PFSK-1 (cell line): ENCODE results near the gene HDAC4.

Source experiments
- FOXP2 ChIP-seq: optimal IDR thresholded peaks from 2 replicates; pipeline ENCODE3; 2011; ENCODE audit warnings: borderline replicate concordance, control low read depth, inconsistent platforms; ENCODE audit not compliant: insufficient read depth; ENCODE audit errors: extremely low read length, extremely low read depth
- POLR2AphosphoS5 ChIP-seq: IDR thresholded peaks from 2 replicates; pipeline ENCODE4 v1.6.1; 2012; ENCODE audit warnings: low read depth, mild to moderate bottlenecking, control low read depth, low read length, moderate library complexity
- REST ChIP-seq, 2 experiments: IDR thresholded peaks; 2 replicates each; pipeline versions ENCODE4 v1.6.1 to v1.8.0; 2011 to 2012; ENCODE audit warnings: low read depth in 2 of 2, low read length in 2 of 2, control low read depth in 1 of 2, inconsistent platforms in 1 of 2, mild to moderate bottlenecking in 1 of 2, moderate library complexity in 1 of 2; ENCODE audit not compliant: insufficient read depth in 1 of 2
- SIN3A ChIP-seq: IDR thresholded peaks from 2 replicates; pipeline ENCODE4 v1.6.1; 2012; ENCODE audit warnings: mild to moderate bottlenecking, low read length, moderate library complexity, borderline replicate concordance; ENCODE audit not compliant: insufficient read depth
- TAF1 ChIP-seq: IDR thresholded peaks from 2 replicates; pipeline ENCODE4 v1.6.1; 2012; ENCODE audit warnings: low read length, control low read depth, borderline replicate concordance; ENCODE audit not compliant: insufficient read depth

Gene HDAC4

DNA sequence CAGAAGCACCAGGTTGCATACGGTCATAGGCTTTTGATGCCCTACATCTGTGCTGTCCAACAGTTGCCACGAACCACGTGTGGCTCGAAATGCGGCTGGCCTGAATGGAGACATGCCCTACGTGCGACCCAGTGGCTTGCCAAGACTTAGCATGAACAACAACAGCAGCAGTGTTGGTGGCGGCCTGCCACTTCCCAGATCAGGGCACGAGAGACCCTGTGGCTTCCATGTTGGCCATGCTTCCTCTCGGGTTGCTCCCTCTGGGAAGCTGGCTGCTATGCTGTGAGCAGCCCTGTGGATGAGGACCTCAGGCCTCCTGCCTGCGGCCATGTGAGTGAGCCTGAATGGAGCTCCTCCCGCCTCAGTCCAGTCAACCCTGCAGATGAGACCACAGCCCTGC, 212.3 kb downstream of the HDAC4 start:
- TF ChIP-seq REST (IDR thresholded peaks at IDR 0.05; ENCODE audit: insufficient read depth in 1 of 2, low read depth in 2 of 2, low read length in 2 of 2) (no peak), FOXP2 (no peak), TAF1 (no peak), POLR2AphosphoS5 (no peak), SIN3A (no peak)

GRCh38 chr2:239187464-239188253, 213.2 kb downstream of the HDAC4 start:
- TF ChIP-seq FOXP2 (no peak), REST (IDR thresholded peaks at IDR 0.05; ENCODE audit: insufficient read depth in 1 of 2, low read depth in 2 of 2, low read length in 2 of 2) (no peak), SIN3A (no peak), TAF1 (no peak), POLR2AphosphoS5 (no peak)

DNA sequence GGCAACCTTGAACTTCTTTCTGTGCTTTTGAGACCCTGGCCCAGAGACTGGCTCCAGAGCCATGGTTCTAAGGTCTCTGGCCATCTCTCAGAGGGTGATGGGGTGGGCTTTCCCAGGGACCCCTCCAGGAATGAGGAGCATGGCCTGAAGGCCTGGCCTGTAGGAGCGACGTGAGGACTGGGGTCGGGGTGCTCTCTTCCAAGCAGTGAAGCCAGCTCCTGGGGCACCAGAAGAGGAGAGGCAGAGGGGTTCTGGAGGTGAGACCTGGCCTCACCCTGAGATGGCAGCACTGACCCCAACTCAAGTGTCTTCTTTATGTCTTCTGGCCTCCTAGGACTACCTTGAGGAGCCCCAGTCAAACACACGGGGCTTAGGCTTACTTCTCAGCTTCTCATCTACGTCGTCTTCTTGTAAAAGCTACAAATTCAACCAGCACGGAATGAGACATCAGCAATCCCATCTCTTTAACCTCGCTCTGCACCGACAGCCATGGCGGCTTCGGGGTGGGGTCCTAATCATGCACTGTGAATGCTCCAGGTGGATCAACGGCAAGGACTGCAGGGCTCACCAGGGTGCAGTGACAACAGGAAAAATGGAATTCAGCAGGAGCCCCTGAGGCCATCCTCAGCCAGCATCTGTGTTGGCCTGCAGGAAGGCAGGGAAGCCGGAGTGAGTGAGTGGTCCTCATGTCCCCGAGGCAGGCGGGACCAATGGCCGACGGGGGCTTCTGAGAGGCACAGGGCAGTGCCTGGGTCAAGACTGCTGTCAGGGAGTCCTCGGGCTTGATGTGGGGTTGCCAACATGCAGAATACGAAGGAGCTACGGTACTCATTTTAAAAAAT, 214.1 kb downstream of the HDAC4 start:
- TF ChIP-seq TAF1 (no peak), REST (IDR thresholded peaks at IDR 0.05; ENCODE audit: insufficient read depth in 1 of 2, low read depth in 2 of 2, low read length in 2 of 2) (no peak), SIN3A (no peak), POLR2AphosphoS5 (no peak), FOXP2 (no peak)

DNA sequence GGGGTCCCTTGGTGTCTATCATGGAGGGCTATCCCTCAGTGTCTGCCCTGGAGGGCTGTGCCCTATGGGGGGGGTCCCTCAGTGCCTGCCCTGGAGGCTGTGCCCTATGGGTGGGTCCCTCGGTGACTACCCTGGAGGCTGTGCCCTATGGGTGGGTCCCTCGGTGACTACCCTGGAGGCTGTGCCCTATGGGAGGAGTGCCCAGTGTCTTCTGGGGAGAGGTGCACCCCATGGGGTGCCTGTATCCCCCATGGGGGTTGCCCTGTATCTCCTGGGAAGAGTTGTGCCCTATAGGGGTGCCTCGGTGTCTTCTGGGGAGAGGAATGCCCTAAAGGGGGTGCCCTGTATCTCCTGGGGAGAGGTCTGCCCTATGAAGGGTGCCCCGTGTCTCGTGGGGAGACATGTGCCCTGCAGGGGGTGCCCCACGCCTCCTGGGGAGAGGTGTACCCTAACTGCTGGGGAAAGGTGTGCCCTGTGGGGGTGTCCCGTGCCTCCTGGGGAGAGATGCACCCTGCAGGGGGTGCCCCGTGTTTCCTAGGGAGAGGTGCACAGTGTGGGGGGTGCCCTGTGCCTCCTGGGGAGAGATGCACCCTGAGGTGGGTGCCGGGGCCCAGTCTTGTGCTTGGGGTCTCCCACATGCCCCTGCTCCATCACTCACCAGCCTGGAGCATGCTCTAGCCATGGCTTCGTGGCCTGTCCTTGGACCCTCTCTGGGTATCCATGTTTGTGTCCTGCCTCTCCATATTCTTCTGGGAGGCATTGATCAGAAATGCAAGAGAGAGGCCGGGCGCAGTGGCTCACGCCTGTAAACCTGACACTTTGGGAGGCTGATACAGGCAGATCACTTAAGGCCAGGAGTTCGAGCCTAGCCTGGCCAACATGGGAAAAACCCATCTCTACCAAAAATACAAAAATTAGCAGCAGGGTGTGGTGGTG, 215.6 kb downstream of the HDAC4 start:
- no peak for TF ChIP-seq FOXP2
- no peak for TF ChIP-seq TAF1
- no peak for TF ChIP-seq REST (IDR thresholded peaks at IDR 0.05; ENCODE audit: insufficient read depth in 1 of 2, low read depth in 2 of 2, low read length in 2 of 2)
- TF ChIP-seq SIN3A = no peak
- TF ChIP-seq POLR2AphosphoS5 = no peak
